Psoas muscle (tissue), 8 donors: Measurements from ENCODE around the gene MYO9B. TPM values are rescaled to one million over a fixed set of nuclear protein-coding genes. Genes with fewer than 3 reads are reported as not detected.

ENCODE experiments used
- ATAC-seq, 4 donors: fragments of 200-7000 bp; cut with Tn5 transposase; one replicate each; pipeline ENCODE4 v1.9.1; 2020; ENCODE audit warnings: moderate library complexity in 3 of 4, mild to moderate bottlenecking in 2 of 4
- DNase-seq, 2 donors: peaks; one replicate each; pipeline ENCODE4 v3.0.0-alpha.2; 2020
- H3K27ac ChIP-seq: fragments of 200-600 bp; one replicate; pipeline ENCODE4 v1.8.0; 2022
- H3K27me3 ChIP-seq, 3 donors: fragments of 200-600 bp in 1 of 3; one replicate each; pipeline versions ENCODE4 v1.6.1 to v1.8.0; 2013 to 2022; ENCODE audit warnings: low read length in 2 of 3, mild to moderate bottlenecking in 2 of 3, moderate library complexity in 1 of 3; ENCODE audit not compliant: insufficient read depth in 3 of 3
- H3K36me3 ChIP-seq, 2 donors: fragments of 200-600 bp in 1 of 2; one replicate each; pipeline versions ENCODE4 v1.6.1 to v1.8.0; 2013 to 2022; ENCODE audit warnings: low read depth in 1 of 2, mild to moderate bottlenecking in 1 of 2, moderate library complexity in 1 of 2; ENCODE audit not compliant: insufficient read depth in 1 of 2
- H3K4me1 ChIP-seq: fragments of 200-600 bp; one replicate; pipeline ENCODE4 v1.8.0; 2022
- H3K4me3 ChIP-seq: fragments of 200-600 bp; one replicate; pipeline ENCODE4 v1.8.0; 2022; ENCODE audit warnings: mild to moderate bottlenecking
- H3K9me3 ChIP-seq: fragments of 200-600 bp; one replicate; pipeline ENCODE4 v1.8.0; 2022
- WGBS, 3 donors: extraction: QIAGEN DNeasy Blood & Tissue Kit; methylation state at CpG; one replicate each; pipeline versions ENCODE4 v1.1.6 to v1.1.7; 2013; 5-methylcytosine and 5-hydroxymethylcytosine counted together
- intact Hi-C, 2 donors: fragments of 100-400 bp; cut with DNase I; formaldehyde crosslinking; loops; one replicate each; pipeline versions ENCODE4 v1.11.0 to v1.14.2; 2022
- long read RNA-seq, 2 donors: library from polyadenylated mRNA; unstranded; transcript quantifications; one replicate each; pipeline ENCODE4 v2.0.0, GENCODE V29; 2021
- polyA plus RNA-seq, 3 donors: library from polyadenylated mRNA; stranded (reverse); fragments of 200-250 nt; gene quantifications; one replicate each; pipeline ENCODE4 v1.2.3, GENCODE V29; 2013
- total RNA-seq, 4 donors: library from RNA; stranded (reverse); fragmentation: NEBNext Ultra II Directional in 2 of 4; extraction: Animal tissue kit (Norgen Biotek cat#: 25700) in 2 of 4; gene quantifications; one replicate each; pipeline versions ENCODE4 v1.2.1 to v1.2.4, GENCODE V29; 2021 to 2023
- TF ChIP-seq, protein P1 (sequence below): fragments of 200-600 bp; IDR thresholded peaks from one replicate; pipeline ENCODE4 v1.8.0; 2022; ENCODE audit warnings: antibody characterized with exemption
- donor health status: healthy with polysubstance abuse.
- donor health status: DM: no; HTN: no; CAD: no; lungs with moderate emphysema.
- donor health status: Bipolar disorder and iron deficiency.
- donor health status: healthy.
- donor health status: DM: yes; HTN: yes; CAD: no.
- donor health status: DM: no; HTN: no; CAD: no.
- donor health status: DM: no; HTN: no; CAD: no.
- donor health status: DM: yes; HTN: yes; CAD: no.

MYO9B gene, protein sequence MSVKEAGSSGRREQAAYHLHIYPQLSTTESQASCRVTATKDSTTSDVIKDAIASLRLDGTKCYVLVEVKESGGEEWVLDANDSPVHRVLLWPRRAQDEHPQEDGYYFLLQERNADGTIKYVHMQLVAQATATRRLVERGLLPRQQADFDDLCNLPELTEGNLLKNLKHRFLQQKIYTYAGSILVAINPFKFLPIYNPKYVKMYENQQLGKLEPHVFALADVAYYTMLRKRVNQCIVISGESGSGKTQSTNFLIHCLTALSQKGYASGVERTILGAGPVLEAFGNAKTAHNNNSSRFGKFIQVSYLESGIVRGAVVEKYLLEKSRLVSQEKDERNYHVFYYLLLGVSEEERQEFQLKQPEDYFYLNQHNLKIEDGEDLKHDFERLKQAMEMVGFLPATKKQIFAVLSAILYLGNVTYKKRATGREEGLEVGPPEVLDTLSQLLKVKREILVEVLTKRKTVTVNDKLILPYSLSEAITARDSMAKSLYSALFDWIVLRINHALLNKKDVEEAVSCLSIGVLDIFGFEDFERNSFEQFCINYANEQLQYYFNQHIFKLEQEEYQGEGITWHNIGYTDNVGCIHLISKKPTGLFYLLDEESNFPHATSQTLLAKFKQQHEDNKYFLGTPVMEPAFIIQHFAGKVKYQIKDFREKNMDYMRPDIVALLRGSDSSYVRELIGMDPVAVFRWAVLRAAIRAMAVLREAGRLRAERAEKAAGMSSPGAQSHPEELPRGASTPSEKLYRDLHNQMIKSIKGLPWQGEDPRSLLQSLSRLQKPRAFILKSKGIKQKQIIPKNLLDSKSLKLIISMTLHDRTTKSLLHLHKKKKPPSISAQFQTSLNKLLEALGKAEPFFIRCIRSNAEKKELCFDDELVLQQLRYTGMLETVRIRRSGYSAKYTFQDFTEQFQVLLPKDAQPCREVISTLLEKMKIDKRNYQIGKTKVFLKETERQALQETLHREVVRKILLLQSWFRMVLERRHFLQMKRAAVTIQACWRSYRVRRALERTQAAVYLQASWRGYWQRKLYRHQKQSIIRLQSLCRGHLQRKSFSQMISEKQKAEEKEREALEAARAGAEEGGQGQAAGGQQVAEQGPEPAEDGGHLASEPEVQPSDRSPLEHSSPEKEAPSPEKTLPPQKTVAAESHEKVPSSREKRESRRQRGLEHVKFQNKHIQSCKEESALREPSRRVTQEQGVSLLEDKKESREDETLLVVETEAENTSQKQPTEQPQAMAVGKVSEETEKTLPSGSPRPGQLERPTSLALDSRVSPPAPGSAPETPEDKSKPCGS (N-terminal part only)
- total RNA-seq (10 to 100 TPM; 13.8 to 16.4 (median 14.5) TPM), polyA plus RNA-seq (10 to 100 TPM in 2 of 3 donors, 1 to 10 TPM in 1; 9.0 to 23.7 (median 18.9) TPM)
- long read RNA-seq, donor 1, partial matches to known transcripts: 1 of 9 reads
- long read RNA-seq, donor 1, other reads (novel, unspliced or antisense): 6 of 9 reads
- long read RNA-seq, donor 2, partial matches to known transcripts: 5 of 19 reads
- long read RNA-seq, donor 2, other reads (novel, unspliced or antisense): 14 of 19 reads

DNA sequence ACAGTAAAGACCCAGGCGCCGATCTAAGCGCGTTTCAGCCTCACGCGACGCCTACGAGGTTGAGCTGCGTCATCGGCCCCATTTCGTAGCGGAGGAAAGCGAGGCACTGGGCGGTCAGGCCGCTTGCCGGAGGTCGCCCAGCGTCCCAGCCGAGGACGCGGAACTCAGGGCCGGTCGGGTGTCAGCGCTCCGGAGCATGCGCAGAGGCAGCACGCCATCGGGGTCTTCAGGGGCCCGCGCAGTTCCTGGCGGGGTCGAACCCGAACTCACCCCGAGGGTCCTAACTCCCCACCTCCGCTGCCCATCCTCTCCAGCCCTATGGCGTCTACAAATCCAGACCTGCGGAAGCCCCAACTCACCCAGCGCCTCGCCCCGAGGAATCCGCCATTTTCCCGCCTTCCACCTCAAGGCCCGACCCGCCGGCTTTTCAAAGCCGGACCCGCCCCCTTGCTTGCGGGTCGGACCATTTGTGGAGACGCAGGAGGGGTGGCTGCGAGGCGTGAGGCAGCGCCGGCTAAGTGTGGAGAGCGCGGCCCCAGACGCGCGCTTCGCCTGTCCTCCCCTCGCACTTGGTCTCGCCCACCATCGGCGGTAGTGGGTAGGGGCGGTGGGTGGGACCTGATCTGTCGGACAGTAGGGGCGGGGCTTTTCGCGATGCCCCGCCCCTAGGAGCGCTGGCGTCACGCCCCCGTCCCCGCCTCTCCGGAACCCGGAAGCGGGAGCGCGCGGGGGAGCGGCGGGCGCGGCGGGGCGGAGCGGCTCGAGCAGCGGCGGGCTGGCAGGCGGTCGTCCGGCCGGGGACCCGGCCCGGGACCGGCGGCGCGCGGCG, at the start of gene MYO9B, which contains the start of gene HAUS8:
Gene MYO9B (plus strand): TSS at position 743 of the 829 bp plus-strand sequence. CDS start 25,941 bp downstream, outside the sequence.
Gene HAUS8 (minus strand): TSS at position 418 of the 829 bp plus-strand sequence. CDS start 30 bp downstream, at position 388.
- DNase-seq (peak; percentile 99 to 100), ATAC-seq (peak; percentile 97 to 99 (median 98))
- Histone ChIP-seq H3K4me1 (peaks cover 21% of the 10 kb centered on the region), H3K4me3 (peak within 1 kb of the TSS; percentile 91), H3K36me3 (peaks cover 0 to 23% of the 10 kb centered on the region in 2 donors), H3K9me3 (no peaks in the 10 kb centered on the region), H3K27ac (peak within 1 kb of the TSS; percentile 81), H3K27me3 (no peaks in the 10 kb centered on the region)
- TF ChIP-seq, protein P1, sequence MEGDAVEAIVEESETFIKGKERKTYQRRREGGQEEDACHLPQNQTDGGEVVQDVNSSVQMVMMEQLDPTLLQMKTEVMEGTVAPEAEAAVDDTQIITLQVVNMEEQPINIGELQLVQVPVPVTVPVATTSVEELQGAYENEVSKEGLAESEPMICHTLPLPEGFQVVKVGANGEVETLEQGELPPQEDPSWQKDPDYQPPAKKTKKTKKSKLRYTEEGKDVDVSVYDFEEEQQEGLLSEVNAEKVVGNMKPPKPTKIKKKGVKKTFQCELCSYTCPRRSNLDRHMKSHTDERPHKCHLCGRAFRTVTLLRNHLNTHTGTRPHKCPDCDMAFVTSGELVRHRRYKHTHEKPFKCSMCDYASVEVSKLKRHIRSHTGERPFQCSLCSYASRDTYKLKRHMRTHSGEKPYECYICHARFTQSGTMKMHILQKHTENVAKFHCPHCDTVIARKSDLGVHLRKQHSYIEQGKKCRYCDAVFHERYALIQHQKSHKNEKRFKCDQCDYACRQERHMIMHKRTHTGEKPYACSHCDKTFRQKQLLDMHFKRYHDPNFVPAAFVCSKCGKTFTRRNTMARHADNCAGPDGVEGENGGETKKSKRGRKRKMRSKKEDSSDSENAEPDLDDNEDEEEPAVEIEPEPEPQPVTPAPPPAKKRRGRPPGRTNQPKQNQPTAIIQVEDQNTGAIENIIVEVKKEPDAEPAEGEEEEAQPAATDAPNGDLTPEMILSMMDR: no peak
- 0 to 1% (median 0%) methylated on average over 84 to 103 of the region's 103 CpGs for WGBS, 3 donors
- intact Hi-C loops: loop anchor here (1.0 to 5.0 kb wide), 2 partner anchors 62 to 140 kb away; partner anchors contain the start of gene USE1 (in 1 of the 2)

- no peak for ATAC-seq
These were observed 49.5 kb upstream of the MYO9B start for GRCh38 chr19:17025991-17026658.

GRCh38 chr19:17026706-17027534, 48.7 kb upstream of the MYO9B start, which contains the start of gene CPAMD8:
Gene CPAMD8, minus strand, starts transcription at chr19:17026810. Its CDS starts 168 bp downstream, at chr19:17026642.
- H3K4me3 ChIP-seq: peak within 1 kb of the TSS; percentile 39
- no peak for ATAC-seq
- TF ChIP-seq, protein P1: no peak
- H3K36me3 ChIP-seq: no peaks in the 10 kb centered on the region
- H3K4me1 ChIP-seq: no peaks in the 10 kb centered on the region
- intact Hi-C loops: no loop called here
- H3K27ac ChIP-seq: no peak within 1 kb of the TSS
- peaks cover 0 to 58% (median 25%) of the 10 kb centered on the region in 3 donors for H3K27me3 ChIP-seq
- DNase-seq: no peak
- WGBS, 3 donors: 1 to 13% (median 3%) methylated on average over 20 to 61 of the region's 67 CpGs
- H3K9me3 ChIP-seq: peaks cover 12% of the 10 kb centered on the region

More at GRCh38 chr19:17025991-17026658, 49.5 kb upstream of the MYO9B start:
- Histone ChIP-seq H3K27me3 (peaks cover 0 to 58% (median 25%) of the 10 kb centered on the region in 3 donors), H3K4me1 (no peaks in the 10 kb centered on the region), H3K36me3 (no peaks in the 10 kb centered on the region), H3K4me3 (peak overlapping the region; percentile 39), H3K9me3 (peaks cover 12% of the 10 kb centered on the region), H3K27ac (no peak overlapping the region)
- intact Hi-C loops: no loop called here
- 1% methylated on average over 36 to 40 of the region's 40 CpGs for WGBS, 3 donors
- DNase-seq: no peak
- TF ChIP-seq, protein P1: no peak
